ENCODE data around the gene TMEM163.
"Not testable (repeated sequence)": the region's sequence is repeated elsewhere in the genome, so short reads cannot be mapped to it uniquely, and the experiment has no call there.

Gene TMEM163

GRCh38 chr2:134619250-134619649, 99.5 kb downstream of the TMEM163 start:
- no peak for DNase-seq (ENCODE audit: low read depth)

GRCh38 chr2:134615480-134615879, 103.3 kb downstream of the TMEM163 start:
- DNase-seq (ENCODE audit: low read depth) = not testable (repeated sequence)

GRCh38 chr2:134611316-134611715, 107.5 kb downstream of the TMEM163 start:
- no peak for DNase-seq (ENCODE audit: low read depth)

GRCh38 chr2:134610871-134611270, 107.9 kb downstream of the TMEM163 start:
- DNase-seq (ENCODE audit: low read depth) = no peak

- DNase-seq (ENCODE audit: low read depth) = no peak
Measured at GRCh38 chr2:134609924-134610513, 108.8 kb downstream of the TMEM163 start.

- DNase-seq (ENCODE audit: low read depth) = no peak
Measured at GRCh38 chr2:134603966-134604365, 114.8 kb downstream of the TMEM163 start.

- DNase-seq (ENCODE audit: low read depth) = no peak
Measured at GRCh38 chr2:134602666-134603065, 116.1 kb downstream of the TMEM163 start.

- no peak for DNase-seq (ENCODE audit: low read depth)
Measured at GRCh38 chr2:134601264-134601663, 117.5 kb downstream of the TMEM163 start.

GRCh38 chr2:134600208-134600607, 118.6 kb downstream of the TMEM163 start:
- no peak for DNase-seq (ENCODE audit: low read depth)

GRCh38 chr2:134599236-134599635, 119.6 kb downstream of the TMEM163 start:
- no peak for DNase-seq (ENCODE audit: low read depth)

GRCh38 chr2:134594399-134594798, 124.4 kb downstream of the TMEM163 start:
- no peak for DNase-seq (ENCODE audit: low read depth)

GRCh38 chr2:134593519-134593918, 125.3 kb downstream of the TMEM163 start:
- no peak for DNase-seq (ENCODE audit: low read depth)

GRCh38 chr2:134592377-134592776, 126.4 kb downstream of the TMEM163 start:
- no peak for DNase-seq (ENCODE audit: low read depth)

GRCh38 chr2:134591526-134591925, 127.3 kb downstream of the TMEM163 start:
- DNase-seq (ENCODE audit: low read depth) = no peak

- DNase-seq (ENCODE audit: low read depth) = no peak
Measured at GRCh38 chr2:134590679-134591078, 128.1 kb downstream of the TMEM163 start.

- DNase-seq (ENCODE audit: low read depth) = not testable (repeated sequence)
Measured at GRCh38 chr2:134589171-134590083, 129.4 kb downstream of the TMEM163 start.

GRCh38 chr2:134588556-134588955, 130.2 kb downstream of the TMEM163 start:
- DNase-seq (ENCODE audit: low read depth) = no peak

- no peak for DNase-seq (ENCODE audit: low read depth)
Measured at GRCh38 chr2:134586326-134586965, 132.4 kb downstream of the TMEM163 start.

- no peak for DNase-seq (ENCODE audit: low read depth)
Measured at GRCh38 chr2:134583997-134584520, 134.7 kb downstream of the TMEM163 start.

GRCh38 chr2:134583462-134583861, 135.3 kb downstream of the TMEM163 start:
- DNase-seq (ENCODE audit: low read depth) = no peak

GRCh38 chr2:134582547-134582899, 136.3 kb downstream of the TMEM163 start:
- no peak for DNase-seq (ENCODE audit: low read depth)

- no peak for DNase-seq (ENCODE audit: low read depth)
Measured at GRCh38 chr2:134581877-134582546, 136.8 kb downstream of the TMEM163 start.
